Daoy (cell line): Measurements from ENCODE around the gene GJA5. TPM values are rescaled to one million over a fixed set of nuclear protein-coding genes. Genes with fewer than 3 reads are reported as not detected.
"Not testable (repeated sequence)": the region's sequence is repeated elsewhere in the genome, so short reads cannot be mapped to it uniquely, and the experiment has no call there.

Experiments used
- DNase-seq: peaks from one replicate; pipeline ENCODE4 v3.0.0-alpha.2; 2015; ENCODE audit warnings: low read depth
- total RNA-seq: library from RNA; depleted of rRNA; stranded (reverse); fragments of >200 nt; shearing (Covaris generic); gene quantifications from 2 replicates; pipeline ENCODE4 v1.2.3, GENCODE V29; 2014

GJA5 gene
- total RNA-seq, 1 experiment from 2014 or later: not detected

DNA sequence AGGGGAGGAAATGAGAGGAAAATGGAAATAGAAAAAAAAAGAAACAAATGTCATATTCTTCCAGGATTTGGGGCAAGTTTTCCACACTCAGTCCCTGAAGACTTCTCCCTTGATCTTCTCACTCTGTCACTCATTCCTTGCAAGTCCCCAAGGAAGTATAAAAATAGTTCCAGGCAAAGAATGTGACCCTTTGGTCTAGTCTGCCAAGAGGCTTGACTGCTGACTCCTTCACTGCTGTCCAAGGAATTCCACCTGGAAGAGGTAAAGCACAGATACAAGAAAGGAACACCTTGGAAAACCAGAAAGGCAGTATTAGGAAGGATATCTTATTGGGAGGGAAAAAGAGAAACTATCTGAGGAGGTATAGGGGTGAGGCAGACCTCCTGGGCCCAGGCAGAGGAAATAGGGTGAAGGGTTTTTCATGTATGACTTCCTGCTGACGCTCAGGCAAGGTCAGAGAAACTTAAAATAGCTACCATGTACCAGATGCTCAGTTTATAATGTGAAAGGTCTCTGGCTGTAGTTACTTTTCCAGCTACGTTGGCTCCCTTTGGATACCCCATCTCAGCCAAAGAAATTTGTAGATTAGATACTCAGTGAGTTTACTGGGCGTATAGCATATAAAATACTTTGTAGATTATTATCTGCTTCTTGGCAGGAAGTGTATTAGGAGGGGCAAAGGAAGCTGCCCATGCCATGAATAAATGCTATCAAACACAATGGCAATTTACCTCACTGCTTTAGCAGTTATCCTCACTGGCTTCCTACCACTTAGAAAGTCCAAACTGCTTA, 2.0 kb upstream of the GJA5 start:
- DNase-seq: no peak

DNA sequence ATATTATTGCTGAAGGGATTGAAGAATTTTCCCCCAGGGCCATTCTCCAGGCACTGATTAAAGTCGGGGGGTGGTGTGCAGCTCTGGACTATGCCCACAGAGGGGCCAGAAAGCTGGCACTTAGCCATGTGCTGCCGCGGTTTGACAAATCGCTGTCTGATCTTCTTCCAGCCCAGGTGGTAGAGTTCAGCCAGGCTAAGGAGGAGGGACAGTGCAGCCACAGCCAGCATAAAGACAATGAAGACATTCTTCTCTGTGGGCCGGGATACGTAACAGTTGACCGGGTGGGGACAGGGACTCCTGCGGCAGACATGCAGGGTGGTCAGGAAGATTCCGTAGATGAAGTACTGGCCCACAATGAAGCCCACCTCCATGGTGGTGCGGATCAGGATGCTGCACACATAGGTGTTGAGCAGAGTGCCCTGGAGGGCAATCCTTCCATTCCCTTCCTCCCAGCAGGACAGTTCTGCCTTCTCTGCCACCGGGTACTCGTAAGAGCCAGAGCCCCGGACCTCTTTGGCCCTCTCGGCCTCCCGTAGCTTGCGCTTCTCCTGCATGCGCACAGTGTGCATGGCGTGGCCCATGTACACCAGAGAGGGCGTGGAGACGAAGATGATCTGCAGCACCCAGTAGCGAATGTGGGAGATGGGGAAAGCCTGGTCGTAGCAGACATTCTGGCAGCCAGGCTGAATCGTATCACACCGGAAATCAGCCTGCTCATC, 1.9 kb downstream of the GJA5 start:
- DNase-seq: no peak

GRCh38 chr1:147757015-147757990, 3.1 kb downstream of the GJA5 start:
- no peak for DNase-seq

DNA sequence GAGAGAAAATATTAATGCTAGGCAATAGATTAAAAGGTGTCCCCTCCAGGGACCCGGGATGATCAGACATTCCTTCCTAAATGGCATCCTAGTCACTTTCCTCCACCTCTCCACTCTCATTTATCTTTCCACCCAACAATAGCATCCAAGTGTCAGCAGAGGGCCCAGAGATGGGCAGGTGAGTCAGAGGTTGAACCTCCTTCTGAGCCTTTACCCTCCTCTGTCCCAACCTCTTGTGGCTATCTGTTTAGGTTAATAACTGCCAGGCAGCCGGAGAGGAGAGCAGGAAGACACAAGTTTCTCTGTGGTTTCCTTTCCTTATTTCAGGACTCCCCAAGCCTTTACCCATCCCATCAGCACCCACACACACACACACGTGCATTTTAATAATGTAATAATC, 4.1 kb downstream of the GJA5 start:
- no peak for DNase-seq

DNA sequence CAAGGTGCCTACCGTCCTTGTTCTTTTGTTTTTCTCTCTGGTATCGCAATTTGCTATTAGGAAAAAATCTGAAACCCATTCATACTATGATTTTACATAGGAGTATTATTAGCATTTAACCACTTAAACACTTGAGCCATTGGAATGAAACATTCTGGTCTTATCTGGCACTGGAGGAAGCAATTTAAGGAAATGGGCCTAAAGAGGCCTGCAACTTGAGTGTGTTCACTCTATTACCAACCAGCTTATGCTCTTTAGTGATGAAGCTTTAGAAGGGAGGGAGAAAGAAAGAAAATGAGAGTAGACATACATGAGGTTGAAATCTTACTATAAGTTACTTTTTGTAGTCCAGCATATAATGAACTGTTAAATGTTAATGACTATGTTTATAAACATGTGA, 5.7 kb downstream of the GJA5 start:
- DNase-seq: no peak

- DNase-seq: no peak
Observed at GRCh38 chr1:147753081-147753480, 7.3 kb downstream of the GJA5 start.

- no peak for DNase-seq
Observed at GRCh38 chr1:147752511-147752910, 7.9 kb downstream of the GJA5 start.

GRCh38 chr1:147751346-147751745, 9.1 kb downstream of the GJA5 start:
- no peak for DNase-seq

- DNase-seq: no peak
Observed at GRCh38 chr1:147750618-147751217, 9.7 kb downstream of the GJA5 start.

- no peak for DNase-seq
Observed at GRCh38 chr1:147749792-147750191, 10.6 kb downstream of the GJA5 start.

- no peak for DNase-seq
Observed at GRCh38 chr1:147748676-147749350, 11.6 kb downstream of the GJA5 start.

DNA sequence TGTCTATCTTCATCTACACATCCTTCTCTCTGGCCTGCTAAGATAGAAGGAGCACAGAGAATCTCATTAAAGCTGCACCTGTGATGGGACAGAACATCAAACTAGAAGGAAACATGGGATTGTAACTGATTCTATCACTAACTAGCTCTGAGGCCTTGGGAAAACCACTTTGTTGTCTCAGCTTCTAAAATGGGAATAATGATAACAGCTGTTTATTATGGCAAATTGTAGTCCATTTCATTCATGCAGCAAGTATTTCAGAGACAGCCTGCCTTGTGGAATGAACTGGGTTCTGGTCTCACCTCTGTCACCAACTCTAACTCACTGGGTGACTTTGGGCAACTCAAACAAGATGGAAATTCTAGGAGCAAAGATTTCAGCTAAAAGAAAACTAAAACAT, 12.4 kb downstream of the GJA5 start:
- no peak for DNase-seq

GRCh38 chr1:147745271-147745670, 15.1 kb downstream of the GJA5 start:
- no peak for DNase-seq

- DNase-seq: no peak
Observed at GRCh38 chr1:147741065-147741464, 19.3 kb downstream of the GJA5 start.

- no peak for DNase-seq
Observed at GRCh38 chr1:147740391-147740790, 20.0 kb downstream of the GJA5 start.

DNA sequence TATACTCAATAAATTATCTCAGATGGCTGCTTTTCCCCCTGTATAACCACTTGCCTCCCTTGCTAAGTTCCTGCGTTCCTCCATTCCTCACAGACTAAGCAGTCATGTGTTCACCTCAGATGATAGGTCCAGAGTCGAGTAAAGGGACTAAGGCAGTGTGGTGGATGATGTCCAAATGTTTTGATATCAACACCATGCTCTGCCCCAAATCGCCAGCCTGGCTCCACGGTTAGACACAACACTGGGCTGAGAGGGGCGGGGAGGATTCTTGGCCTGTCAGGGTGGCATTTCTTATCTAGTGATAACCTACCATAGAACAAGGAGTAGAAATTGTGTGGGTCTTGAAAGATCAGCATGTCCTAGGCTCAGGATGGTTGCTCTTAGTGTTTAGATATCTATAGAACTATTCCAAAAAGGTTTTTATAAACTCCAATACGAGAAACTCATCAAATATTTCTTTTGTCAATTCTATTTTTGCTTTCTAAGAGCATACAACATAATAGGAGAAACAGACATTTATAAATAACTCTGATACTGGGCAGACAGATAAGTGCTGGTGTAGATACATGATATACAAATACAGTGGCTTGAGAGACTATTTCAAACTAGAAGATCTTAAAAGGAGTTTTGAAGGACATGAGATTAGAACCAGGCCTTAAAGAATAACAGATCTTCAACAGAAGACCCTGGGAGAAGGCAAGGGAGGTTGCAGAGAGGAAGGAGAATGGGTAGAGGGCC, 21.5 kb downstream of the GJA5 start:
- DNase-seq: no peak

DNA sequence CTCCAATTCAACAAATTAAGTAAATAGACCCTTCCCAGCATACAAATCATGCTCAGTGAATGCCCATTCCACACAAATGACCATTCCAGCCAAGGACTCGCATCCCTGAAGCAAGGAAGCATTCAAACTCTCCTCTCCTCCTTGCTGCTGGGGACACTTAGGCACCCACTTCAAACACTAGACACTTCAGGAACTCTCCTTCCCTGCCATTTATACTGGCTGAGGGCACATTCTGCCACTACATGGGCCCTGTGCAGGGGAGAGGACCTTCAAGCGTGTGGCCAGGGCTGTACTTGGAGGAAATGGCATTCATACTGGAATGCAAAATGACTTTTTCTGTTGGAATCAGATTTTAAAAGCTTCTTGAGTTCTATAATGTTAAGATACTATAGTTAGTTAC, 22.3 kb downstream of the GJA5 start:
- DNase-seq: no peak

DNA sequence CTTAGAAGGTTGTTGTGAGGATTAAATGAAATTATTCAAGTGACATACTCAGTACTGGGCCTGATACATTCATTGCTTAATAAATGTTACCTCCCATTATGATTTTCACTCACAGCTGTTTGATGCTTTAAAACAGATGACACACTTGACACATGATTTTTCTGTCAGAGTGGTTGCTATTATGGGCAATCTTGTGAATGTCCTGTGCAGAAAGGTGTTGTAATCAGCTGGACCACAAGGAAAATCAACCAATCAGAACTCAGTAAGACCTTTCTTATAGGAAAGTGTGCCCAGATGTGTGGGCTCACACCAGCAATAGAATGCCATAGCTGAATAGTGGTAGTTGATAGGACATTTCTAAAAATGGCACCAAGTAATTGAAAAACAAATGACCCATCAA, 23.5 kb downstream of the GJA5 start:
- DNase-seq: no peak

- no peak for DNase-seq
Observed at GRCh38 chr1:147735423-147735822, 25.0 kb downstream of the GJA5 start.

GRCh38 chr1:147734291-147734841, 26.0 kb downstream of the GJA5 start:
- not testable (repeated sequence) for DNase-seq
